HG02798 (cell line): ENCODE data around the gene P2RX2.

Experiments used
- ATAC-seq: cut with Tn5 transposase; IDR thresholded peaks from one replicate; pipeline ENCODE4 v1.9.1; 2021; ENCODE audit warnings: mild to moderate bottlenecking; ENCODE audit not compliant: unreplicated experiment, poor library complexity

Gene P2RX2

DNA sequence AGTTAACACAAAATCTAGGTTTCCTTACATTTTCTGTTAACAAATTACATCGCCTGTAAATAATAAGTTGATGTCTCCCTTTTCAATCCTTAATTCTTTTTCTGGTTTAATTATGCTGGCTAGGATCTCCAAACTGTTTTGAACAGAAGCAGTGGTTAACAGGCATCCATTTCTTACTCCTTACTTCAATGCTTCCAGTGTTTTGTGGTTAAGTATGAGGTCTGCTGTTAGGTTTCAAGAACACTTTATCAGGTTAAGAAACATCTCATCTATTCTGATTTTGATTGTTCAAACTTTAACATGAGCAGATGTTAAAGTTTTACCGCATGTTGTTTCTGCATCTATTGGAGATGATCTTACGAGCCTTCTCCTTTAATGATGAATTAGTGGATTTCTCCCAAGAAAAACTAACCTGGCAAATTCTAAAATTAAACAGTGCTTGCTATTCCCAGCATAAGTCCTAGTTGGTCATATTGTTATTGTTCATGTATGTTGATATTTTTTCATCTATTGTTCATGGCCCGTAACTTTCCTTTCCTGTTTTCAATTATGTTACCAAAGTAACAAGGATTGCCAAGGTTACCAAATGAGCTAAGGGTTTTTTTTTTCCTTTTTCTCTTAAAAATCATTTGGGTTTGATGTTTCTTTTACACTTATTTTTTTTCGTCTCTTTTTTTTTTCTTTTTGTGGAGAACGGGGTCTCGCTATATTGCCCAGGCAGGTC is 35.2 kb downstream of the P2RX2 start:
- ATAC-seq = no peak

GRCh38 chr12:132657004-132657727 is 38.6 kb downstream of the P2RX2 start:
- no peak for ATAC-seq

GRCh38 chr12:132658149-132658894 is 39.7 kb downstream of the P2RX2 start:
- no peak for ATAC-seq

- ATAC-seq = no peak
Observed at GRCh38 chr12:132659146-132659545, 40.6 kb downstream of the P2RX2 start.

- ATAC-seq = no peak
Observed at GRCh38 chr12:132660052-132660451, 41.5 kb downstream of the P2RX2 start.

GRCh38 chr12:132660996-132661395 is 42.4 kb downstream of the P2RX2 start:
- ATAC-seq = no peak

DNA sequence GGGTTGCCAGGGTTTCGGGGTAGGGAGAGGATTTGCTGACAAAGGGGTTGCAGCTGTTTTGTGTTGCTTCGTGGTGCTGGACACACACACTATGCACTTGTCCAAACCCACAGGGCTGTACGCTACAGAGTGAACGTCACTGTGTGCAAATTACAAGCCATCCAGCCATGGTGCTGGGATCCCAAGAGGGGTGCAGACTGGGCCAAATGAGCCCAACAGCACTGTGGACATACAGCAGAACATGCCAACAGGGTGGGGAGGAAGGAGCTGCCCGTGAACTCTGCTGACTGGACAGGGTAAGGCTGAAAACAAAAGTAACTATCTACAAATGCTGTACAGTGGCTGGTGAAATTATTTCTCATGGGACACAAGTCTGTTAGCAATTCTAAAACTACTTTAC is 43.4 kb downstream of the P2RX2 start:
- no peak for ATAC-seq

DNA sequence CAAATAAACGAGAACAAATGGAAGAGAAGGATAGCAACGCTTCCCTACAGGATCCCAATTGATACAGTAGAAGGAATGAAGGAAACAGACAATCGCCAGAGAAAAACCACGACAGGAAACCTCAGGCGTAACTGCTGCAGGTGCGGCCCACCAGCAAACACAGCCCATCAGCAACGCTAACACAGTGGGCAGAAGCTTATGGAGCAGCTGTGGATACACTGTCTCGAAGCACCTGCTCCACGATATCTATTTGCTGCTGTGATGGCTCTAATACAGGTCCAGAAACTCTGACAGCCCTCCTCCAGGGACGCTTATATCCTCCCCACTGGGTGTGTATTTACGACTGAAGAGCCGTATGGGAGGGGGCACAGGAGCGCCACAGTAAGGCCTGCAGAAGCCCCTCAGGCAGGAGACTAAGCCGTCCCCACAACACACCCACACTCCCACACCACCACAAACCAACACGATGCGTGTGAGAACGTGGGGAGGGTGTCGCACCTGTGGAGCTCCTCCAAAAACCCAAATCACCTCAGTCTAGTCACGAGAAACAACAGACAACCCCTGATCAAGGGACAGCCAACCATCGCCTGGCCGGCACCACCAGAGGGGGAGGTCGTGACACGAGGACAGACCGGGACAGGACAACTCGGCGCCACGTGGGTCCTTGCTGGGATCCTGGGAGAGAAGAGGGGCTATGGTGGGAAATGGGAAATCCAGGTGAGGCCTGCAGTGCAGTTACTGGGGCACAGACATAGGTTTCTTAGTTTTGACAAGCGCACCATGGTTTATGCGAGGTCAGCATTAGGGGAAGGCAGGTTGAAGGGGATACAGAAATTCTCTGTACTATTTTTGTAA is 44.6 kb downstream of the P2RX2 start:
- no peak for ATAC-seq

DNA sequence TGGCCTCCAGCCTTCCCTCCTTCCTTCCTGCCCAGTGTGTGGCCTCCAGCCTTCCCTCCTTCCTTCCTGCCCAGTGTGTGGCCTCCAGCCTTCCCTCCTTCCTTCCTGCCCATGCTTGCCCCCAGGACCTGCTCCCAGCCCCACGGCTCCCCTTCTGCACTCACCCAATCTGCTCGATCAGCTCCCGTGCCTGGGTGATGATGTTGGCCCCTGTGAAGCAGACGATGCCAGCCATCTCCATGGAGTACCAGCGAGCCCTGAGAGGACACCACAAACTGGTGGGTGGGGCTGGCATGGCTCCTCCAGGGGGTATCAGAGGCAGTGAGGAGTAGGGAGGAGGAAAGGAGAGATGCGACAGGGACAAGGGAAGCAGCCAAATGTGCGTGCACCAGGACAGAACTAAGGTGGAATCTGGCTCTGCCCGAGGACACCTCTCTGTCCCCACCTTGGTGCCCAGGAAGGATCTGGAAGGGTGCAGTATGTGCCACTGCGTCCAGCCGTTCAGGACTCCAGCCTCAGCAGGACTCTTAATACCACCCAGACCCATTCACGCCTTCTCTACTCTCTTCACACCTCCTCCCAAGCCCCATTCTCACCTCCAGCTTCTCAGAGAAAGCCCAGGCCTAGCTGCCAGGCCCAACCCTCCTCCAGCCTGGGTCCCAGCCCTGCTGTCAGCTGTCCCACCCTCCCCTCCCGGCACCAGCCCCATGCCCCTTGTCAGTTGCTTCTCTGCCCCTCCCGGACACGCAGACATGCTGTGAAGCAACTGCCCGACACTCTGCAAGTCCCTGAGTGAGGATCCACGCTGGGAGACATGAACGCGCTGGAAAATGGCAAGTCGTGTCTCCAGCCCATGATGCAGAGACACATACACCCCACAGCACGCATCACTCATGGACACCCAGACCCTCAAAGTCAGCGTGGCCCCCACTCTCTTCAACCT is 45.9 kb downstream of the P2RX2 start:
- no peak for ATAC-seq

GRCh38 chr12:132665149-132665491 is 46.5 kb downstream of the P2RX2 start:
- ATAC-seq = no peak

GRCh38 chr12:132665794-132666193 is 47.2 kb downstream of the P2RX2 start:
- ATAC-seq = no peak

GRCh38 chr12:132668191-132669088 is 49.9 kb downstream of the P2RX2 start:
- no peak for ATAC-seq

DNA sequence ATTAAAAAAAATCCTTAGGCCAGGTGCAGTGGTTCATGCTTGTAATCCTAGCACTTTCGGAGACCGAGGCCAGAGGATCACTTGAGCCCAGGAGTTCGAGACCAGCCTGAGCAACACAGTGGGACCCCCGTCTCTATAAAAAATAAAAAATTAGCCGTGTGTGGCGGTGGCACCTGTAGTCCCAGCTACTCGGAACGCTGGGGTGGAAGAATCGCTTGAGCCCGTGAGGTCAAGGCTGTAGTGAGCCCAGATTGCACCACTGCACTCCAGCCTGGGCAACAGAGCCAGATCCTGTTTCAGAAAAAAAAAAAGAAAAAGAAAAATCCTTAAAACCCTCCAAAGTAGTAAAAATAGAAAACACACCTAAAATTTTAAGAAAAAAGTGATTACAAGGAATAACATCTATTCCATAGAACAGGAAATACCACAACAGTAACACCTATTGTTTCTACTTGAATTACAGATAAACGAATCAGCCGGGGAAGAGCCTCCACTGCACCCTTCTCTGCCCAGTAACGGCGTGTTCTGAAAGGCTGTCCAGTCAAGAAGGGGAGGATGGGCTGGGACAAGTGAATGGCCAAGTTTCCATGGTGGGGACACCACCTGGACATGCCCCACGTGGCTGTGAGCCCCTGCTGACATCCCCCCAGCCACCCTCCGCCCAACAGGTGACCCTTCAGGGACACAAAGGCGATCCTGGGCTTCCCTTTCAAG is 50.7 kb downstream of the P2RX2 start:
- no peak for ATAC-seq
